NCI-H345 treated with DMSO at 0.1 percent for 48 hours (cell line): Measurements from ENCODE around the gene PRKAG1.

Source experiments
- DNase-seq: peaks from one replicate; lab custom pipeline; 2025; ENCODE audit not compliant: unreplicated experiment; lab: John Stamatoyannopoulos, UW

The PRKAG1 gene

GRCh38 chr12:49014547-49014946 is 4.0 kb downstream of the PRKAG1 start:
- DNase-seq = no peak

GRCh38 chr12:49013428-49013827 is 5.1 kb downstream of the PRKAG1 start:
- no peak for DNase-seq

GRCh38 chr12:49012739-49013138 is 5.8 kb downstream of the PRKAG1 start:
- DNase-seq = no peak

- DNase-seq = no peak
These were observed 8.4 kb downstream of the PRKAG1 start for GRCh38 chr12:49010092-49010668.

GRCh38 chr12:49008943-49009342 is 9.6 kb downstream of the PRKAG1 start:
- no peak for DNase-seq

GRCh38 chr12:49000346-49000745 is 18.2 kb downstream of the PRKAG1 start:
- no peak for DNase-seq

- no peak for DNase-seq
These were observed 19.0 kb downstream of the PRKAG1 start, which contains the start of gene DDN for GRCh38 chr12:48999371-49000131. Gene DDN (minus strand): TSS chr12:48999375. CDS start chr12:48999287, 88 bp downstream.

GRCh38 chr12:48998497-48999353 is 19.9 kb downstream of the PRKAG1 start:
- DNase-seq = no peak

- DNase-seq = no peak
These were observed 20.7 kb downstream of the PRKAG1 start for GRCh38 chr12:48997719-48998496.

GRCh38 chr12:48996794-48997718 is 21.5 kb downstream of the PRKAG1 start:
- no peak for DNase-seq

- no peak for DNase-seq
These were observed 23.3 kb downstream of the PRKAG1 start for GRCh38 chr12:48995086-48995879.

- DNase-seq = no peak
These were observed 24.1 kb downstream of the PRKAG1 start for GRCh38 chr12:48994224-48995085.

- no peak for DNase-seq
These were observed 24.8 kb downstream of the PRKAG1 start for GRCh38 chr12:48993787-48994186.

GRCh38 chr12:48991247-48992050 is 27.1 kb downstream of the PRKAG1 start:
- no peak for DNase-seq

GRCh38 chr12:48990552-48990951 is 28.0 kb downstream of the PRKAG1 start:
- DNase-seq = no peak

GRCh38 chr12:48988030-48988649 is 30.4 kb downstream of the PRKAG1 start:
- DNase-seq = no peak

- DNase-seq = no peak
These were observed 31.8 kb downstream of the PRKAG1 start for GRCh38 chr12:48986720-48987291.
